Activated CD8-positive, alpha-beta T cell treated with anti-CD3 and anti-CD28 coated beads for 36 hours (primary cell): Measurements from ENCODE around the gene PCSK5. TPM values are rescaled to one million over a fixed set of nuclear protein-coding genes. Genes with fewer than 3 reads are reported as not detected.

Experiments
- ATAC-seq: fragments of 200-7000 bp; cut with Tn5 transposase; one replicate; pipeline ENCODE4 v1.10.0; 2021; ENCODE audit warnings: mild to moderate bottlenecking, moderate library complexity
- CTCF ChIA-PET: fragments of 350-600 bp; sonication (Branson Sonifier 250); formaldehyde crosslinking; loops from one replicate; lab custom pipeline; 2021; ENCODE audit warnings: antibody characterized with exemption; lab: Charles Lee
- POLR2A ChIA-PET: fragments of 350-600 bp; sonication (Branson Sonifier 250); formaldehyde crosslinking; loops from one replicate; lab custom pipeline; 2021; ENCODE audit warnings: antibody characterized with exemption; lab: Charles Lee
- DNase-seq: peaks from one replicate; pipeline ENCODE4 v3.0.0-alpha.2; 2020
- H3K27ac Mint-ChIP-seq: one replicate; pipeline ENCODE4 v1.8.0; 2021; ENCODE audit warnings: mild to moderate bottlenecking, mixed read lengths
- H3K27me3 Mint-ChIP-seq: one replicate; pipeline ENCODE4 v1.8.0; 2021; ENCODE audit warnings: mixed read lengths
- H3K36me3 Mint-ChIP-seq: one replicate; pipeline ENCODE4 v1.8.0; 2021; ENCODE audit warnings: low read depth, mixed read lengths
- H3K4me1 Mint-ChIP-seq: one replicate; pipeline ENCODE4 v1.8.0; 2021; ENCODE audit warnings: low read depth, mixed read lengths
- H3K4me3 Mint-ChIP-seq: one replicate; pipeline ENCODE4 v1.8.0; 2021; ENCODE audit warnings: mild to moderate bottlenecking, moderate library complexity, mixed read lengths
- H3K9me3 Mint-ChIP-seq: one replicate; pipeline ENCODE4 v1.8.0; 2021; ENCODE audit warnings: mixed read lengths
- intact Hi-C: fragments of 100-400 bp; cut with micrococcal nuclease; formaldehyde crosslinking; loops from one replicate; pipeline ENCODE4 v1.10.0; 2022
- total RNA-seq, 2 experiments: library from RNA; stranded (reverse); gene quantifications; one replicate each; pipeline ENCODE4 v1.2.3, GENCODE V29; 2021
- TF ChIP-seq, protein P1 (sequence below): fragments of 200-600 bp; IDR thresholded peaks from one replicate; pipeline ENCODE4 v1.8.0; 2022; ENCODE audit warnings: antibody characterized with exemption, mild to moderate bottlenecking

Gene PCSK5
- total RNA-seq, 2 experiments from 2014 or later = 4.7 to 5.2 TPM

DNA sequence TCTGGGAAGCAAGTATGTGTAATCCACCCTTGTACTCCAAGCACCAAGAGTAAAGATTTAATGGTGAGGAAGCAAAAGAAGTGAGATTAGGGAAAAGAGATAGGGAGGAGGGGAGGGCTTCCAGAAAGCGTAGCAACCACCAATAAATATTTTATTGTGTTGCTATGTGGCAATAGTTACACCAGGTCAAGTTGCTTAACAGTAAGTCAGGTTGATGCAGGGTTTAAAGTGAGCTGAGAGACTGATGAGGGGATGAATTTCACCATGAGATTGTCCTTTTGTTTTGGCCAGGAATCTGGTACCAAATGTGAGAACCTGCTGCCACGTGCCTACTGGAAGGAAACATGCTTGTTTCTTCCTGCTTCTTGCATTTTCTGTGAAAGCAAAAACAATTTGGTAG, 62.7 kb downstream of the PCSK5 start:
- intact Hi-C loops = no loop called here
- Mint-ChIP-seq H3K9me3 (peaks cover 5% of the 10 kb centered on the region), H3K4me1 (peaks cover 6% of the 10 kb centered on the region), H3K4me3 (no peak overlapping the region), H3K27ac (no peak overlapping the region), H3K36me3 (peaks cover 15% of the 10 kb centered on the region), H3K27me3 (no peaks in the 10 kb centered on the region)
- ATAC-seq (no peak), DNase-seq (no peak)
- ChIA-PET CTCF (no interaction called here), POLR2A (no interaction called here)
- TF ChIP-seq, protein P1, sequence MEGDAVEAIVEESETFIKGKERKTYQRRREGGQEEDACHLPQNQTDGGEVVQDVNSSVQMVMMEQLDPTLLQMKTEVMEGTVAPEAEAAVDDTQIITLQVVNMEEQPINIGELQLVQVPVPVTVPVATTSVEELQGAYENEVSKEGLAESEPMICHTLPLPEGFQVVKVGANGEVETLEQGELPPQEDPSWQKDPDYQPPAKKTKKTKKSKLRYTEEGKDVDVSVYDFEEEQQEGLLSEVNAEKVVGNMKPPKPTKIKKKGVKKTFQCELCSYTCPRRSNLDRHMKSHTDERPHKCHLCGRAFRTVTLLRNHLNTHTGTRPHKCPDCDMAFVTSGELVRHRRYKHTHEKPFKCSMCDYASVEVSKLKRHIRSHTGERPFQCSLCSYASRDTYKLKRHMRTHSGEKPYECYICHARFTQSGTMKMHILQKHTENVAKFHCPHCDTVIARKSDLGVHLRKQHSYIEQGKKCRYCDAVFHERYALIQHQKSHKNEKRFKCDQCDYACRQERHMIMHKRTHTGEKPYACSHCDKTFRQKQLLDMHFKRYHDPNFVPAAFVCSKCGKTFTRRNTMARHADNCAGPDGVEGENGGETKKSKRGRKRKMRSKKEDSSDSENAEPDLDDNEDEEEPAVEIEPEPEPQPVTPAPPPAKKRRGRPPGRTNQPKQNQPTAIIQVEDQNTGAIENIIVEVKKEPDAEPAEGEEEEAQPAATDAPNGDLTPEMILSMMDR = no peak

DNA sequence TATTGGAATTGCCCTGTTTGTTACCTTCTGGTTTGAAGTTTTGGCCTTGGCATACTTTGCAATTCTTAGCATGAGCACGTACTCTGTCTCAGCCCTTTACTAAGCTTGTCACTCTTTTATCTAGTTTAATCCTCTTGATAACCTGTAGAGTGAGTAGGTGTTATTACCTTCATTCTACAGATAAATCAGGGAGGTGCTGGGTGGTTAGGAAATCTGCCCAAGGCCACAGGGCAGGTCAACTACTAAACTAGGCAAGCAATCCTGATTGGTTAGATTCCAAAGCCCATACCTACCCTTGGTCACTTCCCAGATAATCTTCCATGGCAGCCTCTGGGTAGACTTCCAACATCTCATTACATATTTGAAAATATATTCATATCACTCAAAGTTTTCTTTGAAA, 65.7 kb downstream of the PCSK5 start:
- POLR2A ChIA-PET = no interaction called here
- intact Hi-C loops = no loop called here
- H3K9me3 Mint-ChIP-seq = no peaks in the 10 kb centered on the region
- H3K27ac Mint-ChIP-seq = no peak overlapping the region
- DNase-seq (no peak), ATAC-seq (no peak)
- no peaks in the 10 kb centered on the region for H3K27me3 Mint-ChIP-seq
- H3K4me1 Mint-ChIP-seq = peaks cover 10% of the 10 kb centered on the region
- peaks cover under 1% of the 10 kb centered on the region for H3K36me3 Mint-ChIP-seq
- TF ChIP-seq, protein P1 = no peak
- H3K4me3 Mint-ChIP-seq = no peak overlapping the region
- CTCF ChIA-PET = interaction anchor here (1.1 kb wide), 1 partner anchor 19 kb away, joined by 3 read pairs; no protein-coding TSS in a partner anchor

DNA sequence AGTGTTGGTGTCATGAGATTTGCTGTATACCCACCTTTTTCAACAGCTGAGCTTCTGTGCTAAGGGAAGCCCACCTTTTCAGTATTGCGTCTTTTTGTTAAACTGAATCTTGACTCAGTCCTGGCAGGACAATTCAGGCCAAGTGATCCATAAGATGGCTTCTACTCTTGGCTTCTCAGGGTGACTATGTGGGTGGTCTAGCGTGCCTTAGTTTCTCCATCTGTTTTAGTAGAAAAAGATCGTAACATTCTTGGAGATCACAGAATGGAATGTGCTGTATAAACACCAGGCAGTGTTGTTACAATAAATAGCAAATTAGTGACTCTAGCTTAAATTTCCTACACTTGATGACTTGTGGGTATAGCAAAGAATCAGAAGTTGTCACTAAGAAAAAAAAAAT, 66.6 kb downstream of the PCSK5 start:
- no peaks in the 10 kb centered on the region for H3K27me3 Mint-ChIP-seq
- no peaks in the 10 kb centered on the region for H3K36me3 Mint-ChIP-seq
- CTCF ChIA-PET = no interaction called here
- ATAC-seq (no peak), DNase-seq (no peak)
- intact Hi-C loops = no loop called here
- no peaks in the 10 kb centered on the region for H3K9me3 Mint-ChIP-seq
- TF ChIP-seq, protein P1 = no peak
- H3K4me3 Mint-ChIP-seq = no peak overlapping the region
- peaks cover 17% of the 10 kb centered on the region for H3K4me1 Mint-ChIP-seq
- no peak overlapping the region for H3K27ac Mint-ChIP-seq
- POLR2A ChIA-PET = interaction anchor here (0.6 kb wide), 1 partner anchor 154 kb away, joined by 3 read pairs; no protein-coding TSS in a partner anchor

DNA sequence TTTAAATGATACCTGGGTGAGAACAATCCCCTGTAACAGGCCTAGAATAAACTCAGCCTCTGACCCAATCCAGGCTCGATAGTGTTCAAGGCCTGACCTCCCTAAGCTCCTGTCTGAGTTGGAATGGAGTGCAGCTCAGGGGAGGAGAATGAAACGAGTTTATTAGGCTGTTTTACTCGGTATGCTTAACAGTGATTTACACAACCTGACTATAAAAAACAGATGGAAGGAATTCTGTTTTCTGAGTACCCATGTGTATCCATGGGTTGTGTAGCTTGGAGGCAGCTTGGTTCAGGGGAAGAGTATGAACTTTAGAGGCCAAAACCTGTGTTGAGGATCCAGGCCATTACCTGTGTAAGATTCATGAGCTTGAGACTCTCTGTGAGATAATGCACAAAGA, 67.8 kb downstream of the PCSK5 start:
- no peak overlapping the region for H3K4me3 Mint-ChIP-seq
- no peaks in the 10 kb centered on the region for H3K9me3 Mint-ChIP-seq
- peaks cover 27% of the 10 kb centered on the region for H3K4me1 Mint-ChIP-seq
- H3K36me3 Mint-ChIP-seq = no peaks in the 10 kb centered on the region
- DNase-seq = no peak
- ATAC-seq = no peak
- ChIA-PET CTCF (no interaction called here), POLR2A (no interaction called here)
- H3K27me3 Mint-ChIP-seq = no peaks in the 10 kb centered on the region
- intact Hi-C loops = no loop called here
- H3K27ac Mint-ChIP-seq = no peak overlapping the region
- TF ChIP-seq, protein P1 = no peak

DNA sequence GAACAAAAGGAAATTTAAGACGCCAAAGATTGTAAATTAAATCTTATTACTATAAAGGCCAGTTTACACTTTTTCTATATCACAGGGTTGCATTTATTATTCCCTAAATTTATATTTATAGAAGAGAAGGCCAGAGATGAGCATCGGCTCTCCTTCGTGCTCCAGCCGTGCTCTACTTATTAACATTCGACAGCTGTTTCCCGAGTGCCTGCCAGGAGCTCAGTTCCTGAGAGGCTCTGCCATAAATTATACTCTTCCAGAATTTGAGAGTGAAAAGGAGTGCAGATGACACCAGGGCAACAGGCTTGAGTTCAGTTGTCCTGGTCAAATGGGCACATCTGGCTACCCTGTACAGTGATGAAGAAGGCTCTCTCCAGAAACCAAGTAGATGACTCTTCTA, 70.1 kb downstream of the PCSK5 start:
- TF ChIP-seq, protein P1 = no peak
- POLR2A ChIA-PET = no interaction called here
- Mint-ChIP-seq H3K27me3 (no peaks in the 10 kb centered on the region), H3K36me3 (peaks cover 2% of the 10 kb centered on the region), H3K4me1 (peaks cover 27% of the 10 kb centered on the region), H3K4me3 (no peak overlapping the region), H3K9me3 (no peaks in the 10 kb centered on the region), H3K27ac (no peak overlapping the region)
- ATAC-seq = no peak
- no peak for DNase-seq
- CTCF ChIA-PET = interaction anchor here (2.1 kb wide), 1 partner anchor 9 kb away, joined by 6 read pairs; no protein-coding TSS in a partner anchor
- intact Hi-C loops = no loop called here
